Subcutaneous adipose tissue (tissue), 4 donors: ENCODE data around the gene GRK4. TPM values are rescaled to one million over a fixed set of nuclear protein-coding genes. Genes with fewer than 3 reads are reported as not detected.

Source experiments
- CTCF ChIP-seq: fragments of 450-650 bp; IDR thresholded peaks from one replicate; pipeline ENCODE4 v1.5.1; 2016; ENCODE audit warnings: low read depth, mild to moderate bottlenecking, control low read depth, antibody characterized with exemption, moderate library complexity
- total RNA-seq, 4 donors: library from RNA; depleted of rRNA; stranded (reverse); fragments of >200 nt; gene quantifications; one replicate each; pipeline ENCODE4 v1.1.0, GENCODE V29; 2016

The GRK4 gene
- total RNA-seq, 4 donors from 2014 or later, result 3.1 to 7.9 (median 3.7) TPM

DNA sequence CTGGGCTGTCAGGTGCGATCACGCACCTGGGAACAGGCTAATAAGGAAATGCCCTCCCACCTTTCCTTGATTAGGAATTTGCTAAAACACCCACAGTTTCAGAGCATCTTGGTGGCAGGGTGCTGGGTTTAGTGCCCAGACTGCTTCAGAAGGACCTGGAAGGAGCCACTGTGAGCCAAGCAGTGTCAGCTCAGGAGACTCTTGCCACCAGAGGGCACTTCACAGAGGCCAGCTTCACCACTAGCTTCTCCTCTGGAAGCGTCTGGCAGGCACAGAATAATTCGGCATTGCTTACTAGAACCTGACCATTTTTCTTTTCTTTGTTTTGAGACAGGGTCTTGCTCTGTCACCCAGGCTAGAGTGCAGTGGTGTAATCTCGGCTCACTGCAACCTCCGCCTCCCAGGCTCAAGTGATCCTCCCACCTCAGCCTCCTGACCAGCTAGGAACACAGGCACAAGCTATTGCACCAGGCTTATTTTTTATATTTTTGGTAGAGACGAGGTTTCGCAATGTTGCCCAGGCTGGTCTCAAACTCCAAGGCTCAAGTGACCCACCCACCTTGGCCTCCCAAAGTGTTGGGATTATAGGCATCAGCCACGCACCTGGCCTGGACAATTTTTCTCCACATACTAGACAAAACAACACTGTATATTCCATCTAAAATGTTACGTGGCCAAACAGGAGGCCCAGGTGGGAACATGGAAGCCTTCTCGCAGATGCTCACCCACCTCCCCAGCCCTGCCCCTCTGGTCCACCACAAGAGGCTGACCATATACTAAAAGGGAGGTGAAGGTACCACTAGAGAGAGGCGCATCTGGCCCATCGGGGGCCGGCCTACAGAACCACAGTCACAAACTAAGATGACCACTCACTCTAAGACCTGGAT lies 14.2 kb upstream of the GRK4 start:
- TF ChIP-seq CTCF, result no peak

DNA sequence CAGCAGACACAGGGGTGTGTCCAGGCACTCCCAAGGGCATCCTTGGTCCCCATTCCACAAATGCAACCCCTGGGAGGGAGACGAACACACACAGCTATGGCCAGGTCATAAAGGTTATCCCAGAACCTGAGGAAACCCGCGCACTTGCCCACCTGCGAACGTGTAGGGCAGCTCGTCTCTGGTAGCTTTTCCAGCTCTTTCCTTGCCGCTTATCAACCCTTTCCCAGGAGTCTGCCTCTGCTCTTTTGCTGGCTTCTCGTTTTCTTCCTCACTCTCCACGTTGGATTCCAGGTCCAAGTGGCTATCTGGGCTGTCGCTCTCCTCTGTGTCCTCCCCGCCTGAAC lies 13.6 kb upstream of the GRK4 start:
- no peak for TF ChIP-seq CTCF

GRCh38 chr4:2950221-2950989 lies 13.0 kb upstream of the GRK4 start:
- no peak for TF ChIP-seq CTCF

- no peak for TF ChIP-seq CTCF
Measured at GRCh38 chr4:2953496-2953895, 9.9 kb upstream of the GRK4 start.

DNA sequence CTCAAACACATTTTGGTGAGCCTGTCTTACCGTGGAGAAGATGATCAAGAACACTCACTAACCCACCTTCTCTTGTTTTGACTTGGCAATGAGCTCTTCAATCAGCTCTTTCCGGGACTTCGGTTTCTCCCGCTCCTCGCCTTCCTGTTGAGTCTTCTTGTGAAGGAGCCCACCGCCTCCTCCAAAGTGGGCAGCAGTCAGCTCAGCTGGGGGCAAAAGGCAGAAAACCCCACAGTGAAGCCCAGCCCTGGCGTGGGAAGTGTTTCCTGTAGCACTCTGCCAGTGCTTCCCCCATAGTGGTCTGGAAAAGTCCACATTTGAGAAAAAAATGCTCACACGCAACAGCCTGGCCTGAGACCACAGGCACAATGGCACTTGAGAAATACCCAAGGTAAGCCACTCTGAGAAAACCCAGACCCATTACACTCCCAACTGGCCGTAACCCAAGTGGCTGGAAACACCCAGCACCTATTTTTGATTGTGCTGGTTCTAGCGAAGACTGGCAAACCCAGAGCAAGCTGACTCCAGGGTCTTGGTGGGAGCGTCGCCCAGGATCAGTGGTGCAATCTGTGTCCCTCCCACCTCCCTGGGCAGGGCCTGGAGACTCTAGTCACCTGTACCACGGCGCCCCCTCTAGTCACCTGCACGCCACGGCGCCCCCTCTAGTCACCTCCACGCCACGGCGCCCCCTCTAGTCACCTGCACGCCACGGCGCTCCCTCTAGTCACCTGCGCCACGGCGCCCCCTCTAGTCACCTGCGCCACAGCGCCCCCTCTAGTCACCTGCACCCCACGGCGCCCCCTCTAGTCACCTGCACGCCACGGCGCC lies 8.8 kb upstream of the GRK4 start:
- TF ChIP-seq CTCF, result no peak

GRCh38 chr4:2958446-2958845 lies 4.9 kb upstream of the GRK4 start:
- no peak for TF ChIP-seq CTCF

DNA sequence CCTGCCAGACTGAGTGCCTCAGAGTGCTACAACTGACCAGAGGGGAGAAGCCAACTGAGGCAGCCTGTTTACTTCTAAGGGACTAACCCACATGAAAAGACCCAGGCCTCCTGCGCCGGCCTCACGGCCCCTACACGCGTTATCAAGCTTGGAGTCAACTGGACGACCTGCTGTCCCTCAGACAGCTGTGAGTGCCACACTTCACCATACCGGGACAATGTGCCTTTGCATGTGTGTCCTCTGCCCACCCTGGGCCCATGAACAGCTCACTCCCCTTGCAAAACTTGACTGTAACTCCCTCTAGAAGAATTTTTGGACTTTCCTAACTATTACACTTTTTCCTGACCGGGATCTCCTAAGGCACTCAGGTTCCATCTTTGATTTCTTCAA lies 2.0 kb upstream of the GRK4 start:
- no peak for TF ChIP-seq CTCF
